Esophagus muscularis mucosa (tissue), 3 donors: ENCODE results near the gene PLIN4.

Experiments used
- EP300 ChIP-seq: sonication (generic); formaldehyde crosslinking; IDR thresholded peaks from one replicate; pipeline ENCODE4 v1.6.1; 2017; ENCODE audit warnings: antibody characterized with exemption
- TF ChIP-seq, protein P1 (sequence below), 3 experiments: fragments of 200-600 bp in 2 of 3; fragments of 450-650 bp in 1 of 3; sonication (generic) in 2 of 3; IDR thresholded peaks; one replicate each; pipeline ENCODE4 v1.5.1; 2017 to 2019; ENCODE audit warnings: antibody characterized with exemption in 3 of 3, mild to moderate bottlenecking in 2 of 3, moderate library complexity in 1 of 3

DNA sequence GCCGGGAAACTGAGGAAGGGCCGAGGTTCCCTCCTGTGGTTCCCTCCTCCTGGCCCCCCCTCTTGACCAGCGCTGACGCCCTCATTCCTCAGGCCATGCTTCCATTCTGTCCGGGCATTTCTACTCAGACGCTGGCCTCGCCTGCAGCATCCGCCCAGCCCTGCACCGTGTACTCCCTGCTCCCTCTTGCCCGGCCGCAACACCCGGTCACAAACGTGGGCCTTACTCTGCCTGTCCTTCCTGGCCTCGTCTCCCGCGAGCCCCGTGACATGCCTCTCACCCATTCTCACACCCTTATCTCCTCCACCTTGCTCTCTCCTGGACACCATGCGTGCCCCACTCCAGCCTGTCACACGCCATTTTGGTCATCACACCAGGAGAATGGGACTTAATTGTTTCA is 34.9 kb downstream of the PLIN4 start:
- no peak for TF ChIP-seq EP300
- TF ChIP-seq, protein P1, sequence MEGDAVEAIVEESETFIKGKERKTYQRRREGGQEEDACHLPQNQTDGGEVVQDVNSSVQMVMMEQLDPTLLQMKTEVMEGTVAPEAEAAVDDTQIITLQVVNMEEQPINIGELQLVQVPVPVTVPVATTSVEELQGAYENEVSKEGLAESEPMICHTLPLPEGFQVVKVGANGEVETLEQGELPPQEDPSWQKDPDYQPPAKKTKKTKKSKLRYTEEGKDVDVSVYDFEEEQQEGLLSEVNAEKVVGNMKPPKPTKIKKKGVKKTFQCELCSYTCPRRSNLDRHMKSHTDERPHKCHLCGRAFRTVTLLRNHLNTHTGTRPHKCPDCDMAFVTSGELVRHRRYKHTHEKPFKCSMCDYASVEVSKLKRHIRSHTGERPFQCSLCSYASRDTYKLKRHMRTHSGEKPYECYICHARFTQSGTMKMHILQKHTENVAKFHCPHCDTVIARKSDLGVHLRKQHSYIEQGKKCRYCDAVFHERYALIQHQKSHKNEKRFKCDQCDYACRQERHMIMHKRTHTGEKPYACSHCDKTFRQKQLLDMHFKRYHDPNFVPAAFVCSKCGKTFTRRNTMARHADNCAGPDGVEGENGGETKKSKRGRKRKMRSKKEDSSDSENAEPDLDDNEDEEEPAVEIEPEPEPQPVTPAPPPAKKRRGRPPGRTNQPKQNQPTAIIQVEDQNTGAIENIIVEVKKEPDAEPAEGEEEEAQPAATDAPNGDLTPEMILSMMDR (IDR thresholded peaks at IDR 0.05) = no peak
